GM23338 (cell line): Measurements from ENCODE around the gene CSTF3. TPM values are rescaled to one million over a fixed set of nuclear protein-coding genes. Genes with fewer than 3 reads are reported as not detected.

Experiments used
- ATAC-seq: fragments of 200-7000 bp; cut with Tn5 transposase; 3 replicates; pipeline ENCODE4 v1.9.1; 2020
- DNase-seq: peaks from one replicate; pipeline ENCODE4 v3.0.0-alpha.2; 2015; ENCODE audit warnings: low spot score
- H2AFZ ChIP-seq: fragments of 200-600 bp; sonication (generic); 2 replicates; pipeline ENCODE4 v1.8.0; 2016; ENCODE audit warnings: antibody characterized with exemption, mild to moderate bottlenecking, moderate library complexity
- H3F3A ChIP-seq: fragments of 200-600 bp; sonication (generic); replicated peaks from 2 replicates; pipeline ENCODE4 v1.8.0; 2017; ENCODE audit warnings: antibody characterized with exemption, mixed run types, low read depth
- H3K27ac ChIP-seq: fragments of 200-600 bp; sonication (generic); 2 replicates; pipeline ENCODE4 v1.6.1; 2016; ENCODE audit warnings: low read depth
- H3K27me3 ChIP-seq: fragments of 200-600 bp; sonication (generic); 2 replicates; pipeline ENCODE4 v1.8.0; 2016; ENCODE audit warnings: mild to moderate bottlenecking, mixed run types, moderate library complexity; ENCODE audit not compliant: insufficient read depth
- H3K36me3 ChIP-seq: fragments of 200-600 bp; sonication (generic); 2 replicates; pipeline ENCODE4 v1.8.0; 2016; ENCODE audit warnings: mild to moderate bottlenecking; ENCODE audit not compliant: insufficient read depth
- H3K4me1 ChIP-seq: fragments of 200-600 bp; sonication (generic); 2 replicates; pipeline ENCODE4 v1.8.0; 2016; ENCODE audit warnings: mild to moderate bottlenecking, moderate library complexity; ENCODE audit not compliant: insufficient read depth
- H3K4me2 ChIP-seq: fragments of 200-600 bp; sonication (generic); 2 replicates; pipeline ENCODE4 v1.7.1; 2017; ENCODE audit warnings: mixed run types
- H3K4me3 ChIP-seq: fragments of 200-600 bp; sonication (generic); 2 replicates; pipeline ENCODE4 v1.6.1; 2016; ENCODE audit warnings: mixed run types
- H3K79me2 ChIP-seq: fragments of 200-600 bp; sonication (generic); replicated peaks from 2 replicates; pipeline ENCODE4 v1.8.0; 2017; ENCODE audit warnings: mild to moderate bottlenecking; ENCODE audit not compliant: insufficient read depth
- H3K9me2 ChIP-seq: fragments of 200-600 bp; sonication (generic); 2 replicates; pipeline ENCODE4 v1.8.0; 2017; ENCODE audit not compliant: insufficient read depth
- H4K20me1 ChIP-seq: fragments of 200-600 bp; sonication (generic); replicated peaks from 2 replicates; pipeline ENCODE4 v1.8.0; 2017; ENCODE audit warnings: mild to moderate bottlenecking; ENCODE audit not compliant: insufficient read depth
- H3K27ac Mint-ChIP-seq: 2 replicates; pipeline ENCODE4 v1.8.0; 2020; ENCODE audit warnings: inconsistent platforms, mild to moderate bottlenecking, moderate library complexity, mixed read lengths
- H3K27me3 Mint-ChIP-seq: 3 replicates; pipeline ENCODE4 v1.8.0; 2022; ENCODE audit warnings: low read depth, mild to moderate bottlenecking, moderate library complexity, mixed read lengths, inconsistent platforms; ENCODE audit not compliant: insufficient read depth, poor library complexity
- H3K36me3 Mint-ChIP-seq: 3 replicates; pipeline ENCODE4 v1.8.0; 2021; ENCODE audit warnings: low read depth, mild to moderate bottlenecking, inconsistent platforms, moderate library complexity, mixed read lengths
- H3K4me1 Mint-ChIP-seq: 3 replicates; pipeline ENCODE4 v1.8.0; 2020; ENCODE audit warnings: mild to moderate bottlenecking, inconsistent platforms, mixed read lengths
- H3K4me3 Mint-ChIP-seq: 3 replicates; pipeline ENCODE4 v1.8.0; 2021; ENCODE audit warnings: moderate library complexity, mild to moderate bottlenecking, inconsistent platforms, mixed read lengths
- H3K9me3 Mint-ChIP-seq: 3 replicates; pipeline ENCODE4 v1.8.0; 2020; ENCODE audit warnings: moderate library complexity, mild to moderate bottlenecking, inconsistent platforms, mixed read lengths
- EZH2 ChIP-seq: fragments of 200-600 bp; sonication (generic); IDR thresholded peaks from one replicate; pipeline ENCODE4 v1.8.0; 2017; ENCODE audit warnings: antibody characterized with exemption, mild to moderate bottlenecking, low read depth; ENCODE audit not compliant: unreplicated experiment
- POLR2AphosphoS5 ChIP-seq: IDR thresholded peaks from 2 replicates; pipeline ENCODE4 v1.6.1; 2016; ENCODE audit warnings: antibody characterized with exemption, low read depth
- REST ChIP-seq: IDR thresholded peaks from one replicate; pipeline ENCODE4 v1.6.1; 2018; ENCODE audit warnings: antibody characterized with exemption; ENCODE audit not compliant: unreplicated experiment
- STAT1 ChIP-seq: IDR thresholded peaks from one replicate; pipeline ENCODE4 v1.6.1; 2016; ENCODE audit warnings: antibody characterized with exemption; ENCODE audit not compliant: unreplicated experiment
- ZNF114 ChIP-seq: fragments of 250-450 bp; sonication (Bioruptor Pico); IDR thresholded peaks from 2 replicates; pipeline ENCODE4 v1.5.0; 2020; ENCODE audit warnings: mild to moderate bottlenecking, moderate library complexity
- ZNF331 ChIP-seq: fragments of 250-450 bp; sonication (Bioruptor Pico); IDR thresholded peaks from 2 replicates; pipeline ENCODE4 v1.5.0; 2020; ENCODE audit warnings: low read depth, mild to moderate bottlenecking, moderate library complexity
- ZNF462 ChIP-seq: fragments of 250-450 bp; sonication (Bioruptor Pico); IDR thresholded peaks from 2 replicates; pipeline ENCODE4 v1.5.0; 2020; ENCODE audit warnings: mild to moderate bottlenecking, moderate library complexity
- polyA plus RNA-seq: library from polyadenylated mRNA; unstranded; fragments of >200 nt; fragmentation: Nextera tagmentation; extraction: Ambion mirVana; gene quantifications from 2 replicates; pipeline ENCODE4 v1.2.1, GENCODE V29; 2016
- total RNA-seq: library from RNA; depleted of rRNA; stranded (reverse); fragments of >200 nt; shearing (Covaris generic); gene quantifications from 2 replicates; pipeline ENCODE4 v1.2.3, GENCODE V29; 2014

CSTF3 gene
- total and polyA plus RNA-seq, 2 experiments from 2014 or later, result 83.2 to 158 TPM

- Mint-ChIP-seq H3K36me3 (no peaks in the 10 kb centered on the region), H3K27ac (no peak overlapping the region), H3K4me1 (peaks cover 6% of the 10 kb centered on the region; the same call in 2 of the 3 replicates), H3K9me3 (no peaks in the 10 kb centered on the region), H3K27me3 (peaks cover 2% of the 10 kb centered on the region), H3K4me3 (no peak overlapping the region)
- no peak for ATAC-seq
- no peaks in the 10 kb centered on the region for H3F3A ChIP-seq
- H3K9me2 ChIP-seq, result no peaks in the 10 kb centered on the region
- H3K4me3 ChIP-seq, result no peak overlapping the region
- no peak overlapping the region for H3K4me2 ChIP-seq
- no peak for TF ChIP-seq REST
- DNase-seq, result no peak
- H3K79me2 ChIP-seq, result no peaks in the 10 kb centered on the region
- H3K27me3 ChIP-seq, result no peaks in the 10 kb centered on the region
- H3K27ac ChIP-seq, result no peak overlapping the region
- H3K36me3 ChIP-seq, result no peaks in the 10 kb centered on the region
- peaks cover 1% of the 10 kb centered on the region; the same call in 1 of the 2 replicates for H3K4me1 ChIP-seq
- H2AFZ ChIP-seq, result no peak overlapping the region
- no peaks in the 10 kb centered on the region for H4K20me1 ChIP-seq
These were observed 11.1 kb upstream of the CSTF3 start for GRCh38 chr11:33172345-33172744.

- Histone ChIP-seq H3K79me2 (no peaks in the 10 kb centered on the region), H3K9me2 (no peaks in the 10 kb centered on the region), H3K4me2 (no peak overlapping the region), H3K36me3 (no peaks in the 10 kb centered on the region), H2AFZ (no peak overlapping the region), H4K20me1 (no peaks in the 10 kb centered on the region), H3K4me1 (no peaks in the 10 kb centered on the region), H3F3A (no peaks in the 10 kb centered on the region), H3K27me3 (no peaks in the 10 kb centered on the region), H3K27ac (no peak overlapping the region), H3K4me3 (no peak overlapping the region)
- peaks cover 2% of the 10 kb centered on the region for H3K27me3 Mint-ChIP-seq
- H3K27ac Mint-ChIP-seq, result no peak overlapping the region
- DNase-seq (no peak), ATAC-seq (no peak)
- H3K36me3 Mint-ChIP-seq, result no peaks in the 10 kb centered on the region
- H3K9me3 Mint-ChIP-seq, result no peaks in the 10 kb centered on the region
- no peak overlapping the region for H3K4me3 Mint-ChIP-seq
- peaks cover 6% of the 10 kb centered on the region; the same call in 2 of the 3 replicates for H3K4me1 Mint-ChIP-seq
- TF ChIP-seq REST, result no peak
- no peak for TF ChIP-seq POLR2AphosphoS5
- TF ChIP-seq STAT1, result no peak
- TF ChIP-seq EZH2, result no peak
- no peak for TF ChIP-seq ZNF331 (CRISPR knock-in tag)
- no peak for TF ChIP-seq ZNF114 (CRISPR knock-in tag)
- no peak for TF ChIP-seq ZNF462 (CRISPR knock-in tag)
These were observed 10.0 kb upstream of the CSTF3 start for GRCh38 chr11:33171251-33171650.
